Hindlimb muscle (tissue), 1 donor: ENCODE data around the gene EVI5L. TPM values are rescaled to one million over a fixed set of nuclear protein-coding genes. Genes with fewer than 3 reads are reported as not detected.
A peak's percentile ranks its signal among the peaks of the same experiment; 100 is the strongest.
"Not testable (repeated sequence)": the region's sequence is repeated elsewhere in the genome, so short reads cannot be mapped to it uniquely, and the experiment has no call there.

Experiments
- DNase-seq: peaks from one replicate; pipeline ENCODE4 v3.0.0-alpha.2; 2013
- polyA plus RNA-seq: library from polyadenylated mRNA; unstranded; fragments of 120-200 nt; gene quantifications from one replicate; pipeline ENCODE4 v1.2.1, GENCODE V29; 2013; ENCODE audit not compliant: insufficient read length

The EVI5L gene
- polyA plus RNA-seq, 1 donor: 17.6 TPM

DNA sequence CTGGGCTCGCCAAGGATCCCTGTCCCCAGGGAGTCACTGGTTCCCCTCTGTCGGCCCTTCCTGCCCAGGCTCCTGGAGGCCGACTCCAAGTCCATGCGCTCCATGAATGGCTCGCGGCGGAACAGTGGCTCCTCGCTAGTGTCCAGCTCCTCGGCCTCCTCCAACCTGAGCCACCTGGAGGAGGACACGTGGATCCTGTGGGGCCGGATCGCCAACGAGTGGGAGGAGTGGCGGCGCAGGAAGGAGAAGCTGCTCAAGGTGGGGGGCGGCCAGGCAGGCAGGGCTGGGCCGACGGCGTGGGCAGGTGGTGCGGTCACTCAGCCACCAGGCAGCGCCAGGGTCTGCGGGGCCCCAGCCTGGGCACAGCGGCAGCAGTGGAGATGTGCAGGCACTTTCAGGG lies 17.6 kb downstream of the EVI5L start:
- no peak for DNase-seq

GRCh38 chr19:7848779-7849457 lies 18.9 kb downstream of the EVI5L start:
- no peak for DNase-seq

GRCh38 chr19:7849631-7849999 lies 19.6 kb downstream of the EVI5L start:
- no peak for DNase-seq

- DNase-seq: no peak
These were observed 20.2 kb downstream of the EVI5L start for GRCh38 chr19:7850000-7850813.

- no peak for DNase-seq
These were observed 21.1 kb downstream of the EVI5L start for GRCh38 chr19:7850945-7851622.

GRCh38 chr19:7851623-7852500 lies 21.8 kb downstream of the EVI5L start:
- no peak for DNase-seq

GRCh38 chr19:7852851-7853769 lies 23.1 kb downstream of the EVI5L start:
- DNase-seq: no peak

GRCh38 chr19:7853770-7854128 lies 23.7 kb downstream of the EVI5L start:
- no peak for DNase-seq

- no peak for DNase-seq
These were observed 25.5 kb downstream of the EVI5L start for GRCh38 chr19:7855426-7856108.

DNA sequence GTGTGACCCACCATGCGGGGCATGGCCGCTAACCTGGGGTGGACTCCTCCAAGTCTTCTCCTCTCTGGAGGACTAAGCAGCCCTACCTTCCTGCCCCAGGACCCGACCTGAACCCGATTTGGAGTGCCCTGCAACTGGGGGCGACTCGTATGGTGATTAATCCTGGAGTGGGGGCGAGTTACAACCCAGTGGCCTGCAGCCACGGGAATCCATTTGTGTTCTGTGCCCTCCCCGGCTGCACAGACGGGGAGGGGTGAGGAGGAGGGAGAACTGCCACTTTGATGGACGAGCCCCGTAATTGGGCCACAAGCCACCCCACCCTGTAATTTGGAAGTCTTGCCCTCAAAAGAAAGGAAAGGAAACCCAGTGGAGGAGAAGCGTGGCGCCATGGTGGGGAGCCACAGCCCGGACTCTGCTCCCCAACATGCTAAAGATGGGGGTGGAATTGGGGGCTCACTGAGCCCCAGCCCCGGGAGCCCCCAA lies 26.1 kb downstream of the EVI5L start:
- no peak for DNase-seq

DNA sequence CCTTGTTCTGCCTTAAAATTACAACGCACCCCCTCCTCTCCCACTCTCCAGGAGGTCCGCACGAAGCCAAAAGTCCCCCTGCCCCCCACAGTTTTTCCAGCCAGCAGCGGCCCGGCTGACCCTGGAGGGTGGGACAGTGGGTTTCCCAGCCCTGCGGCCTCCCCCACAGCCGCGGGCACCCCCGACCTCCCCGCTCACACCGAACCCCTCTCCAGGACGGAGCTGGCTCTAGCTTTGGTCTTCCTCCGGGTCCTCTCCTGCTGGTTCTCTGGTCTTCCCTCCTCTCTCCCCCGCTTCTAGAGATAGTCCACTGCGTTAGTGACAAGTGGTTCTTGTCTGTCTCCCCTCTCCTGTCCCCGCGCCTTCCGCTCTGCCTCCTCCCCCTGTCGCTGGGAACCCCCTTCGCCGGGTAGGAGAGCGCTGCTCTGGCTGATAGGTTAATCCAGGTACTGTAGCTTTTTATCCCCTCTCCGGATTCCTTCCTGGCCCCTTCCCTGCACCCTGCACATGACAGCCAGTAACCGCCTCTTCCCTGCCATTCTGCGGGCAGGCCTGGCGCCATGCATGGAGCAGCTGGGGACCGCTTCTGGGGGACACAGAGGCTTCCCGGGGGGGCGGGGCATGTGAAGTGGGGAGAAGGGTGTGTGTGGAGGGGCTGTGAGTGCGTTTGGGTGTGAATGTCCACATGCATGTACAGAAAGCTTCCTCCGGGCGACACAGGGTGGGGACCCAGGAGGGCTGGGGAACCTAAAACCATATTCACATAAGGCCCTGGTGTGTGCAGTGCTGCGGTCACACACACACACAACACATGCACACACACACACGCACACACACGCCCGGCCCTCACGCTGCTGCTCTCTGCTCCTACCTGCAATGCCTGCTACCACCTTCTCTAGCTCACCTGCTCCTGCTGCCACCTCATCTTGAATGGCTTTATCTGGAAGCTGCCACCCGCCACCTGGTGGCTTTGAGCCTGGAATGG lies 27.0 kb downstream of the EVI5L start:
- no peak for DNase-seq

GRCh38 chr19:7857727-7858108 lies 27.7 kb downstream of the EVI5L start:
- no peak for DNase-seq

GRCh38 chr19:7858109-7858770 lies 28.2 kb downstream of the EVI5L start:
- DNase-seq: no peak

- not testable (repeated sequence) for DNase-seq
These were observed 29.1 kb downstream of the EVI5L start for GRCh38 chr19:7859087-7859486.

GRCh38 chr19:7859831-7860713 lies 30.1 kb downstream of the EVI5L start:
- no peak for DNase-seq

DNA sequence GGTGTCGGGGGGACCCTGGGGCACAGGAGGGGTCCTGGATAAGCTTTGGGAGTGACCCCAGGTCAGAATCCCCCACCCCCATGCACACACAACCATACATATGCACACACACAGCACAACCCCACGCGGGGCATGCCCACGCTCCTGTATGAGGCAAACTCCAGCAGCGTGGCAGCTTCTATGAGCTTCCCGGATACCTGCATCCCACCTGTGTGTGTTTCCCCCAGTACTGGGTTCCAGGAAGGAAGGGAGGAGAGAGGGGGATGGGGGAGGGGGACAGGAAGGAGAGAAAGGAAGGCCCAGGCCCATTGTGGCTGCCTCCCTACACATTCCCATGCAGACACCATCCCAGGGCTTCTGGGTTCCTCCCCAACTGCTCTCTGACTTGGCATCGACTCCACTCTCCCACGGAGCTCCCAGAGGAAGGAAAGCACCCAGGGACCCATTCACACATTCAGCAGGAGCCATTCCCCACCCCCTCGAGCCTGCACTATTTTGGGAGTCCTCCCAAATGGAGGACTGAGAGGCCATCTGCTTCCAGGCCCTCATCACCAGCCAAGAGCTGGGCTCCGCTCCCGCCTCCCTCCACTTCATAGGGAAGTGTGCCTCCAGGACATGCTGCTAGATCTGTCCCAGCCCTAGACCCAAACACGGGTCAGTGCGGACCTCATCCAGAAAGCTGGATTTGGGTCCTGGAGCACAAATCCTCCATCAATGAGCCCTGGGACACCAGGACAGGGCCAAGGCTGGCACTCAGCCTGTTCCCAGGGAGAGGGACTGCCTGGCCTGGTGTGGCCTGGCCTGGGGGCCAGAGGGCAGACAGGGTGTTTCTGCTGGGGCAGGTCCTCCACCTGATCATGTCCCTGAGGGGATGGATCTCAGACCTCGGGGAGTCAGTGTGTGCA lies 30.9 kb downstream of the EVI5L start:
- peak; percentile 42 for DNase-seq
